ENCODE data around the gene KAZALD1.
A peak's percentile ranks its signal among the peaks of the same experiment; 100 is the strongest.

KAZALD1 gene

GRCh38 chr10:101047961-101048892 is 13.6 kb upstream of the KAZALD1 start:
- no peak for DNase-seq

- DNase-seq, result peak; percentile 38
These were observed 11.3 kb upstream of the KAZALD1 start for GRCh38 chr10:101050208-101051069.

- DNase-seq, result peak; percentile 39
These were observed 9.5 kb upstream of the KAZALD1 start for GRCh38 chr10:101052285-101052684.

GRCh38 chr10:101053516-101053915 is 8.3 kb upstream of the KAZALD1 start:
- no peak for DNase-seq

- DNase-seq, result no peak
These were observed 7.4 kb upstream of the KAZALD1 start for GRCh38 chr10:101054351-101054750.

GRCh38 chr10:101054876-101055275 is 6.9 kb upstream of the KAZALD1 start:
- DNase-seq, result no peak

GRCh38 chr10:101055411-101055810 is 6.4 kb upstream of the KAZALD1 start:
- DNase-seq, result no peak

GRCh38 chr10:101056365-101057151 is 5.2 kb upstream of the KAZALD1 start:
- no peak for DNase-seq

- DNase-seq, result peak; percentile 91
These were observed 1.5 kb upstream of the KAZALD1 start for GRCh38 chr10:101060036-101060950.

- peak; percentile 62 for DNase-seq
These were observed 702 bp upstream of the KAZALD1 start for GRCh38 chr10:101060951-101061623.

GRCh38 chr10:101062232-101063049 is 652 bp downstream of the KAZALD1 start:
- DNase-seq, result no peak

- DNase-seq, result no peak
These were observed 1.3 kb downstream of the KAZALD1 start for GRCh38 chr10:101063050-101063525.

- no peak for DNase-seq
These were observed 2.0 kb downstream of the KAZALD1 start for GRCh38 chr10:101063548-101064414.

GRCh38 chr10:101064415-101065030 is 2.7 kb downstream of the KAZALD1 start:
- DNase-seq, result no peak

- no peak for DNase-seq
These were observed 3.8 kb downstream of the KAZALD1 start for GRCh38 chr10:101065481-101066145.

- peak; percentile 56 for DNase-seq
These were observed 4.5 kb downstream of the KAZALD1 start for GRCh38 chr10:101066146-101066895.

- no peak for DNase-seq
These were observed 5.1 kb downstream of the KAZALD1 start for GRCh38 chr10:101066896-101067355.

All from NCI-H226 (cell line).